HepG2 (cell line): ENCODE results near the gene FAM174C. TPM values are rescaled to one million over a fixed set of nuclear protein-coding genes. Genes with fewer than 3 reads are reported as not detected.

ENCODE experiments used
- BHLHE40 ChIP-seq: IDR thresholded peaks from 2 replicates; pipeline ENCODE4 v1.6.1; 2011; ENCODE audit warnings: low read length, improper control_type of control experiment
- CC2D1A ChIP-seq: sonication (generic); formaldehyde crosslinking; IDR thresholded peaks from 2 replicates; pipeline ENCODE4 v1.8.1; 2023; ENCODE audit warnings: mild to moderate bottlenecking, missing genetic modification reagents
- CHD2 ChIP-seq: IDR thresholded peaks from 2 replicates; pipeline ENCODE4 v1.6.1; 2011; ENCODE audit warnings: low read depth, low read length, improper control_type of control experiment
- DMTF1 ChIP-seq: sonication (generic); formaldehyde crosslinking; IDR thresholded peaks from 2 replicates; pipeline ENCODE4 v1.4.0; 2020; ENCODE audit warnings: mild to moderate bottlenecking, missing genetic modification reagents
- ELF3 ChIP-seq: IDR thresholded peaks from 2 replicates; pipeline ENCODE4 v1.6.1; 2016; ENCODE audit warnings: missing genetic modification reagents, missing compliant biosample characterization
- FOXC1 ChIP-seq: sonication (generic); formaldehyde crosslinking; IDR thresholded peaks from 2 replicates; pipeline ENCODE4 v1.8.0; 2022; ENCODE audit warnings: mild to moderate bottlenecking, missing genetic modification reagents, borderline replicate concordance
- HBP1 ChIP-seq: IDR thresholded peaks from 2 replicates; pipeline ENCODE4 v1.6.1; 2016; ENCODE audit warnings: low read depth, control low read depth
- IKZF5 ChIP-seq: IDR thresholded peaks from 2 replicates; pipeline ENCODE4 v1.6.1; 2018; ENCODE audit warnings: missing genetic modification reagents, mild to moderate bottlenecking, missing compliant biosample characterization
- MIER2 ChIP-seq: IDR thresholded peaks from 2 replicates; pipeline ENCODE4 v1.6.1; 2016; ENCODE audit warnings: missing biosample characterization, missing genetic modification reagents
- MTA1 ChIP-seq: sonication (generic); formaldehyde crosslinking; IDR thresholded peaks from 2 replicates; pipeline ENCODE4 v1.4.0; 2020; ENCODE audit warnings: missing genetic modification reagents, mild to moderate bottlenecking, borderline replicate concordance
- NBN ChIP-seq: fragments of 450-650 bp; conservative IDR thresholded peaks from 2 replicates; pipeline ENCODE4 v1.6.1; 2017
- NKX3-1 ChIP-seq: sonication (generic); formaldehyde crosslinking; IDR thresholded peaks from 2 replicates; pipeline ENCODE4 v1.5.0; 2020; ENCODE audit warnings: missing genetic modification reagents
- POGK ChIP-seq: sonication (generic); formaldehyde crosslinking; conservative IDR thresholded peaks from 2 replicates; pipeline ENCODE4 v1.8.0; 2022; ENCODE audit warnings: mild to moderate bottlenecking, moderate library complexity, missing genetic modification reagents
- ZBTB44 ChIP-seq: sonication (generic); formaldehyde crosslinking; IDR thresholded peaks from 2 replicates; pipeline ENCODE4 v1.4.0; 2020; ENCODE audit warnings: missing genetic modification reagents
- ZEB1 ChIP-seq: IDR thresholded peaks from 2 replicates; pipeline ENCODE4 v1.6.1; 2012; ENCODE audit warnings: mild to moderate bottlenecking, low read depth, inconsistent platforms; ENCODE audit not compliant: insufficient replicate concordance
- ZNF337 ChIP-seq: sonication (generic); formaldehyde crosslinking; IDR thresholded peaks from 2 replicates; pipeline ENCODE4 v1.5.1; 2020; ENCODE audit warnings: missing genetic modification reagents, low read depth, mild to moderate bottlenecking, borderline replicate concordance
- ZNF451 ChIP-seq: sonication (generic); formaldehyde crosslinking; IDR thresholded peaks from 2 replicates; pipeline ENCODE4 v1.5.0; 2020; ENCODE audit warnings: mild to moderate bottlenecking, missing genetic modification reagents
- ZNF496 ChIP-seq: sonication (generic); formaldehyde crosslinking; IDR thresholded peaks from 2 replicates; pipeline ENCODE4 v1.8.1; 2023; ENCODE audit warnings: mild to moderate bottlenecking, moderate library complexity, missing genetic modification reagents; ENCODE audit not compliant: insufficient replicate concordance
- ZNF766 ChIP-seq: sonication (generic); formaldehyde crosslinking; IDR thresholded peaks from 2 replicates; pipeline ENCODE4 v1.5.0; 2020; ENCODE audit warnings: missing genetic modification reagents, borderline replicate concordance
- ZZZ3 ChIP-seq: sonication (generic); formaldehyde crosslinking; IDR thresholded peaks from 2 replicates; pipeline ENCODE4 v1.4.0; 2020; ENCODE audit warnings: missing genetic modification reagents, mild to moderate bottlenecking, borderline replicate concordance
- polyA plus RNA-seq, 8 experiments: library from polyadenylated mRNA; depleted of rRNA in 3 of 8; stranded (reverse) in 7 of 8; unstranded in 1 of 8; fragments of >200 nt; fragmentation: Illumina TruSeq in 4 of 8; extraction: Trizol in 4 of 8; gene quantifications; 2 replicates each; pipeline versions ENCODE4 v1.2.1 to v1.2.3, GENCODE V29; 2011 to 2016; ENCODE audit warnings: low read depth in 4 of 8, missing spikeins in 1 of 8, mixed read lengths in 1 of 8; ENCODE audit not compliant: insufficient read depth in 1 of 8
- total RNA-seq, 5 experiments: library from RNA; depleted of rRNA; stranded (reverse); fragments of >200 nt; fragmentation: Illumina TruSeq; extraction: Trizol; gene quantifications; 2 replicates each; pipeline ENCODE4 v1.2.3, GENCODE V29; 2016; ENCODE audit warnings: low read depth in 1 of 5

FAM174C gene
- total and polyA plus RNA-seq, 2 of the 13 experiments (the other 11 are each of a cell fraction or from before 2014, with no cell fraction given): 19.5 to 31.3 TPM

- TF ChIP-seq ZNF766 (CRISPR knock-in tag) (no peak), DMTF1 (CRISPR knock-in tag) (no peak), BHLHE40 (peak; percentile 82), ZEB1 (peak; percentile 15), NBN (no peak), ZNF451 (CRISPR knock-in tag) (no peak), MTA1 (CRISPR knock-in tag) (no peak), ELF3 (CRISPR knock-in tag) (0 out of 2 replicates have a peak, but pooled peaks have one; percentile 25), CHD2 (no peak), ZNF337 (CRISPR knock-in tag) (no peak), FOXC1 (CRISPR knock-in tag) (peak; percentile 41; the same call in 1 of the 2 replicates), MIER2 (CRISPR knock-in tag) (no peak), ZZZ3 (CRISPR knock-in tag) (0 out of 2 replicates have a peak, but pooled peaks have one; percentile 18), CC2D1A (no peak), ZBTB44 (no peak), NKX3-1 (CRISPR knock-in tag) (no peak), POGK (CRISPR knock-in tag) (0 out of 2 replicates have a peak, but pooled peaks have one; percentile 25), HBP1 (no peak), IKZF5 (CRISPR knock-in tag) (0 out of 2 replicates have a peak, but pooled peaks have one; percentile 14), ZNF496 (CRISPR knock-in tag) (no peak)
Observed at GRCh38 chr19:1260749-1261537, 14.4 kb upstream of the FAM174C start (continued).
